KMS-11 (cell line): ENCODE measurements around the gene REC8.

Source experiments
- H2AFZ ChIP-seq: fragments of 200-600 bp; sonication (generic); 2 replicates; pipeline ENCODE4 v1.6.1; 2016; ENCODE audit warnings: antibody characterized with exemption, mixed run types, low read depth
- H3K27ac ChIP-seq: fragments of 200-600 bp; sonication (generic); 2 replicates; pipeline ENCODE4 v1.6.1; 2016; ENCODE audit warnings: mild to moderate bottlenecking, mixed run types
- H3K27me3 ChIP-seq: fragments of 200-600 bp; sonication (generic); 2 replicates; pipeline ENCODE4 v1.6.1; 2017; ENCODE audit warnings: mild to moderate bottlenecking, low read depth, mixed run types, moderate library complexity; ENCODE audit not compliant: insufficient read depth
- H3K36me3 ChIP-seq: fragments of 200-600 bp; sonication (generic); 2 replicates; pipeline ENCODE4 v1.6.1; 2017; ENCODE audit warnings: mild to moderate bottlenecking, mixed run types; ENCODE audit not compliant: insufficient read depth
- H3K4me1 ChIP-seq: fragments of 200-600 bp; sonication (generic); 2 replicates; pipeline ENCODE4 v1.6.1; 2016; ENCODE audit warnings: mild to moderate bottlenecking, low read depth, mixed run types; ENCODE audit not compliant: poor library complexity, severe bottlenecking
- H3K4me2 ChIP-seq: fragments of 200-600 bp; sonication (generic); 2 replicates; pipeline ENCODE4 v1.7.0; 2016; ENCODE audit warnings: mild to moderate bottlenecking, mixed run types
- H3K4me3 ChIP-seq: fragments of 200-600 bp; sonication (generic); IDR thresholded peaks from 2 replicates; pipeline ENCODE4 v1.6.1; 2017; ENCODE audit warnings: low read depth, low read length, mixed read lengths; ENCODE audit not compliant: insufficient read depth
- H3K79me2 ChIP-seq: fragments of 200-600 bp; sonication (generic); 2 replicates; pipeline ENCODE4 v1.6.1; 2016; ENCODE audit warnings: low read depth, mixed run types; ENCODE audit not compliant: insufficient read depth
- H3K9ac ChIP-seq: fragments of 200-600 bp; sonication (generic); 2 replicates; pipeline ENCODE4 v1.6.1; 2016; ENCODE audit warnings: mild to moderate bottlenecking, mixed run types
- H4K20me1 ChIP-seq: fragments of 200-600 bp; sonication (generic); 2 replicates; pipeline ENCODE4 v1.6.1; 2016; ENCODE audit warnings: mild to moderate bottlenecking, mixed run types; ENCODE audit not compliant: insufficient read depth
- CTCF ChIP-seq: fragments of 200-600 bp; sonication (generic); conservative IDR thresholded peaks from 2 replicates; pipeline ENCODE4 v1.6.1; 2017; ENCODE audit warnings: low read depth, mild to moderate bottlenecking, antibody characterized with exemption, low read length, moderate library complexity, mixed read lengths

The REC8 gene

DNA sequence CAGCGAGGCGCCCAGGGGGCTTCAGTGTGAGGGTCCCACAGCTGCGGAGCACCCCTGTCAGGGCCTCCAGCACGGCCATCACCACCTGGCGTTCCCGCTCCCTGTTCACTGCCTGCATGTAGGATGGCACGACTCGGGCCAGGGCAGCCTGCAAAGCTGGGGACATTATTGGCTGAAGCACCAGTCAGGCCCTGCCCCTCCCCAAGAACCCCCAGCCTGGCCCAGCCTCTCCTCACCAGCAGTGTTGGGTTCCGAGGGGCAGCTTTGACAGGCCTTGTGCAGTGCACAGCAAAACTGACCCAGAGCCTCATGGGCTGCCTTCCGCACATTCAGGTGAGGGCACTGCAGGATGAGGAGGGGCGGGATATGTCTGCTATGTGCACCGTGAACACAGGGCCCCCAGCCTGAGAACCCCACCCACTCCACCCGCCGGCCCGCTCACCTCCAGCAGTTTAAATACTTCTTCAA lies 11.2 kb downstream of the REC8 start:
- Histone ChIP-seq H3K27me3 (no peaks in the 10 kb centered on the region), H3K36me3 (no peaks in the 10 kb centered on the region), H3K4me1 (peaks cover 9% of the 10 kb centered on the region), H4K20me1 (no peaks in the 10 kb centered on the region), H2AFZ (no peak overlapping the region), H3K4me2 (no peak overlapping the region), H3K79me2 (peaks cover 7% of the 10 kb centered on the region; the same call in 1 of the 2 replicates), H3K27ac (no peak overlapping the region), H3K9ac (no peak overlapping the region), H3K4me3 (no peak overlapping the region)
- no peak for TF ChIP-seq CTCF

GRCh38 chr14:24184104-24184970 lies 12.5 kb downstream of the REC8 start:
- TF ChIP-seq CTCF = no peak
- no peak overlapping the region for H2AFZ ChIP-seq
- H3K4me3 ChIP-seq = no peak overlapping the region
- peaks cover 7% of the 10 kb centered on the region; the same call in 1 of the 2 replicates for H3K79me2 ChIP-seq
- H3K27ac ChIP-seq = no peak overlapping the region
- no peak overlapping the region for H3K9ac ChIP-seq
- H4K20me1 ChIP-seq = no peaks in the 10 kb centered on the region
- no peak overlapping the region for H3K4me2 ChIP-seq
- no peaks in the 10 kb centered on the region for H3K27me3 ChIP-seq
- no peaks in the 10 kb centered on the region for H3K36me3 ChIP-seq
- H3K4me1 ChIP-seq = peaks cover 14% of the 10 kb centered on the region

GRCh38 chr14:24185026-24185425 lies 13.1 kb downstream of the REC8 start:
- H3K4me1 ChIP-seq = peaks cover 14% of the 10 kb centered on the region
- no peak overlapping the region for H3K27ac ChIP-seq
- H3K27me3 ChIP-seq = no peaks in the 10 kb centered on the region
- H2AFZ ChIP-seq = no peak overlapping the region
- TF ChIP-seq CTCF = no peak
- H4K20me1 ChIP-seq = no peaks in the 10 kb centered on the region
- H3K9ac ChIP-seq = no peak overlapping the region
- H3K4me3 ChIP-seq = no peak overlapping the region
- no peaks in the 10 kb centered on the region for H3K36me3 ChIP-seq
- no peak overlapping the region for H3K4me2 ChIP-seq
- peaks cover 7% of the 10 kb centered on the region; the same call in 1 of the 2 replicates for H3K79me2 ChIP-seq

DNA sequence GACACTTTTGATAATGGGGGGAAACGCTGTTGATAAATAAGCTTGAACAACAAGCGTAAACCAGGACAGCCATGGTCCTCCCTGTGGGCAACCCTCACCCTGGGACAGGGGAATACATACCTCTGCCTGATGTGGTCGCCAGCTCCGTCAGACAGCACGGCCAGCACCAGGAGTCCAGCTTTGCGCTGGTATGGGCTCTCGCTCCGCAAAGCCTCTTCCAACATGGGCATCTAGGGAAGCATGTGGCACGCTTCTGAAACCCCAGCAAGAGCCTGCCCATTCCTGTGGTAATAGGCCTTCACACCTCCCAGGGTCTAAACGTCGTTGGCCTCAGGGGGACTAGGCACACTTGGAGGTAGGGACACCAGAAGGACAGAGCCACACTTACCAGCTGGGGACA lies 13.9 kb downstream of the REC8 start:
- Histone ChIP-seq H3K4me3 (no peak overlapping the region), H3K9ac (no peak overlapping the region), H3K27me3 (no peaks in the 10 kb centered on the region), H3K79me2 (peaks cover 7% of the 10 kb centered on the region; the same call in 1 of the 2 replicates), H3K4me2 (no peak overlapping the region), H3K4me1 (peaks cover 14% of the 10 kb centered on the region), H3K27ac (no peak overlapping the region), H3K36me3 (no peaks in the 10 kb centered on the region), H4K20me1 (no peaks in the 10 kb centered on the region), H2AFZ (no peak overlapping the region)
- no peak for TF ChIP-seq CTCF
